HFF-Myc (cell line): ENCODE data around the gene LDLR.
A peak's percentile ranks its signal among the peaks of the same experiment; 100 is the strongest.

Experiments
- DNase-seq: peaks from one replicate; pipeline ENCODE4 v3.0.0-alpha.2; 2011; ENCODE audit warnings: low read depth; ENCODE audit errors: extremely low read depth
- H3K4me3 ChIP-seq: replicated peaks from 2 replicates; pipeline ENCODE4 v1.5.1; 2011; ENCODE audit warnings: low read depth, mild to moderate bottlenecking, control low read depth, low read length
- CTCF ChIP-seq: IDR thresholded peaks from 2 replicates; pipeline ENCODE4 v1.5.1; 2012; ENCODE audit warnings: mild to moderate bottlenecking, low read depth, low read length, control low read depth; ENCODE audit errors: missing control alignments

The LDLR gene

DNA sequence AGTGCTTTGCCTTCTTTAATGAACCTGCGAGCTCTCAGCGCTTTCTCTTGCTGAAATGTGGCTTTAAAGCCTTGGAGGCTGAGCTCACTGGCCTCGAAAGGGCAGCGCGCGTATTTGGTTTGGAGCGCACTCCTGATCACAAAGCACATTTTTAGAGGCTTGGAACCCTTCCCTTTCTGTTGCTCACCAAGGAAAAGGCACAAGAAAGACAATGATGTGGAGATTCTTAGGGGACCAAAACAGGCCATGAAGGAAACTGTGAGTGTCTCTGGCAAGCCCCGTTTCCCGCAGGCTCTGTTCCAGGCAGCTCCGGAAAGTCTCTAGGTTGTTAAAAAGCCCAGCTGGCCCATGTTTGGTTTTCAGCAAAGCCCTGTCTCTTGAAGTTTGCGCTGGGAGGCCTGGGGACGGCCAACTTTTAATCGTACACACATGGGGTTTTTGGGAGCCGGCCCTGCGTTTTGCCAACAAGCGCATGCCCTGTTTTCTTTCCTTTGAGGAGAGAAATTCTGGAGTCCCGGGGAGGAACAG is 75.7 kb downstream of the LDLR start:
- H3K4me3 ChIP-seq: no peak overlapping the region
- DNase-seq: peak; percentile 75
- no peak for TF ChIP-seq CTCF

DNA sequence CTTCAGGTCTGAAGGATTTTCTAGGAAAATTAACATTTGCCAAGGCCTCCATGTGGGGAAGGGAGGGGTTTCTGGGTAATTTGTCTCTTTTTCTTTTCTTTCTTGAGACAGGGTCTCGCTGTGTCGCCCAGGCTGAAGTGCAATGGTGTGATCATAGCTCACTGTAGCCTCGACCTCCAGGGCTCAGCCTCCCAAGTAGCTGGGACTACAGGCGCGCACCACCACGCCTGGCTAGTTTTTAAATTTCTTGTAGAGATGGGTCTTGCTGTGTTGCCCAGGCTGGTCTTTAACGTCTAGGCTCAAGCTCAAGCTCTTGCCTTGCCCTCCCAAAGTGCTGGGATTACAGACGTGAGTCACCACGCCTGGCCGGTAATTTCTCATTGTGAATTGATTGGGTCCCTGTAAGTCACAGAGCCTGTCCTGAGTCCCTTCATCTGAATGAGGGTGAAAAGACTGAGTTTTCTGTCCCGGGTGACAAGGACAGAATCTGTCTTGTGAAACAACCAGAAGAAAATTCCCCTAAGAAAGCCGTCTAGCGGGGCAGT is 76.3 kb downstream of the LDLR start:
- no peak for TF ChIP-seq CTCF
- no peak for DNase-seq
- no peak overlapping the region for H3K4me3 ChIP-seq

DNA sequence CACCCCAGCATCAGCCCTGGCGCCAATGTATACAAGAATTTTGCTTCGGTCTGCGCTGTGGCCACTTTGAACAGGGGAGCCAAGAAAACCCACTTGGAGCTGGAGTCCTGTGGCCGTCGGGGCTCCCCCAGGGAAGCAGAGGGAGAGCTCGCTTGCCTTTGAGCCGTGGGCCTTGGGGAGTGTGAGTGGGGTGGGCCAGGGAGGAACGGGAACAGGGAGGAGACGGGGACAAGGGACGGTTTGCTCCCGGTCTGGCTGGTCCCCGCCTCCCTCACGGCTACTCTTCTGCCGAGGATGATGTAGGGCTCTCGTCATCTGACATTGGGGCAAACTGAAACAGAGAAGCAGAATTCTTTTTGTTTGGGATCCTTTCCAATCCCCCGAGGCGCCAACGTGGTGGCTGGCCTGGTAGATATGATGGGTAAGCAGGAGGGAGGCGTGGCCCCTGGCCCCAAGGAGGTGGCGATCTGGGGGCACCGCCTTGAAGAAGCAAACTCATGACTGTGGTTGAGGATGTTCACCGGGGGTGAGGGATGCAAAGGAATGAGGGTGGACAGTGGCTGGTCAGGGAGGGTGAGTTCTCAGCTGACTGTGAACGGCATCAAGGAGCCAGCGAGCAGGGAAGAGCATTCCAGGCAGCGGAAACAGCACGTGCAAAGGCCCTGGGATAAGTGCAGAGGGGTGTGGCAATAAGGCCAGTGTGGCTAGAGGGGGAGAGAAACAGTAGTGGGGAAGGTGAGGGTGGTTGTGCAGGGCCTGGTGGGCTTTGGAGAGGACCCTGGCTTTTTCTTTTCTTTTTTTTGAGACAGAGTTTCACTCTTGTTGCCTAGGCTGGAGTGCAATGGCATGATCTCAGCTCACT is 77.2 kb downstream of the LDLR start:
- TF ChIP-seq CTCF: no peak
- no peak overlapping the region for H3K4me3 ChIP-seq
- DNase-seq: no peak

GRCh38 chr19:11168568-11168967 is 79.3 kb downstream of the LDLR start:
- TF ChIP-seq CTCF: no peak
- DNase-seq: peak; percentile 77

DNA sequence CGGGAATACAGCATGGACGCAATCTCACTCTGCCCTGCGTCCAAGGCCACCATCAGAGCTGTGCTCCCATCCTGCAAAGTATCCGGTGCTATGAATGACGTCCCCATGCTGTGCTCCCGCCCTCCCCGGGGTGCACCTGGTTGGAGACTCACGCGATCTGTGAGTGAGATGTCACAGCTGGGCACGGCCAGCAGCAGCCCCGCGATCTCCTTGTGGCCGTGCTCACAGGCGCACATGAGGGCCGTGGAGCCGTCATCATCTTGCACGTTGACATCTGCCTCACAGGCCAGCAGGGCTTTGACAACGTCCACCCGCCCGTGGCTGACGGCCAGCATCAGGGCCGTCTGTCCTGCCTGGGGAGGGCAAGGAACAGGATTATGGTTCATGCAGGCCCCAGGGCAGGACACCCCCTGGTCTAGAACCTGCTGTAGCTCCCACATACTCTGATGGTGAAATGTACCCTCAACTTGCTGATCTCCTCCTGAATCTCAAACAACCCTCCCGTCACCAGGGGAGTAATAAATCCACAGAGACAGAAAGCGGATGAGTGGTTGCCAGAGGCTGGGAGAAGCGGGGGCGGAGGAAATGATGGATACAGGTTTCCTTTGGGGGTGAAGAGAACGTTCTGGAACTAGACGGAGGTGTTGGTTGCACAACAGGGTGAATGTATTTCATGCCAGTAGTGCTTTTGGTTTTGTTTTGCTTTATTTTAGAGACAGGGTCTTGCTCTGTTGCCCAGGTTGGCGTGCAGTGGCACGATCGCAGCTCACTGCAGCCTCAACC is 80.8 kb downstream of the LDLR start:
- no peak for DNase-seq
- no peak overlapping the region for H3K4me3 ChIP-seq
- no peak for TF ChIP-seq CTCF

More at GRCh38 chr19:11168568-11168967, 79.3 kb downstream of the LDLR start:
- H3K4me3 ChIP-seq: no peak overlapping the region

GRCh38 chr19:11171144-11171543 is 81.9 kb downstream of the LDLR start:
- no peak overlapping the region for H3K4me3 ChIP-seq
- no peak for DNase-seq
- TF ChIP-seq CTCF: no peak
